MCF 10A (cell line): Measurements from ENCODE around the gene MAPKAPK2. TPM values are rescaled to one million over a fixed set of nuclear protein-coding genes. Genes with fewer than 3 reads are reported as not detected.

Source experiments
- BruUV-seq: library from RNA; stranded (reverse); fragments of 400-500 nt; replicated peaks from 2 replicates; lab custom pipeline; 2021; lab: Mats Ljungman, UMichigan
- CTCF ChIA-PET: fragments of 300-600 bp; sonication (Branson Sonifier 250); formaldehyde crosslinking; extraction: SDS; loops from one replicate; lab custom pipeline; 2021; ENCODE audit warnings: antibody characterized with exemption, inconsistent platforms; lab: Yijun Ruan, JAX
- POLR2A ChIA-PET: fragments of 300-600, 350-650 bp; sonication (Branson Sonifier 250); formaldehyde crosslinking; extraction: SDS; loops from one replicate; lab custom pipeline; 2020; ENCODE audit warnings: antibody characterized with exemption, inconsistent platforms; lab: Yijun Ruan, JAX
- DNase-seq: peaks from one replicate; pipeline ENCODE4 v3.0.0-alpha.2; 2018; ENCODE audit not compliant: unreplicated experiment
- H3K27ac Mint-ChIP-seq: one replicate; pipeline ENCODE4 v1.8.0; 2022; ENCODE audit warnings: mild to moderate bottlenecking, low read depth, mixed read lengths; ENCODE audit not compliant: unreplicated experiment
- H3K27me3 Mint-ChIP-seq: one replicate; pipeline ENCODE4 v1.8.0; 2022; ENCODE audit warnings: mixed read lengths; ENCODE audit not compliant: insufficient read depth, unreplicated experiment
- H3K36me3 Mint-ChIP-seq: one replicate; pipeline ENCODE4 v1.8.0; 2022; ENCODE audit warnings: mild to moderate bottlenecking, moderate library complexity, mixed read lengths; ENCODE audit not compliant: insufficient read depth, unreplicated experiment
- H3K4me1 Mint-ChIP-seq: one replicate; pipeline ENCODE4 v1.8.0; 2022; ENCODE audit warnings: mixed read lengths; ENCODE audit not compliant: insufficient read depth, unreplicated experiment
- H3K4me3 Mint-ChIP-seq: one replicate; pipeline ENCODE4 v1.8.0; 2022; ENCODE audit warnings: mild to moderate bottlenecking, moderate library complexity, mixed read lengths; ENCODE audit not compliant: unreplicated experiment
- H3K9me3 Mint-ChIP-seq: one replicate; pipeline ENCODE4 v1.8.0; 2022; ENCODE audit warnings: mixed read lengths; ENCODE audit not compliant: unreplicated experiment
- intact Hi-C: fragments of 100-400 bp; cut with micrococcal nuclease; formaldehyde crosslinking; loops from 2 replicates; pipeline ENCODE4 v1.14.1; 2022
- total RNA-seq: library from RNA; stranded (reverse); gene quantifications from 2 replicates; pipeline ENCODE4 v1.2.3, GENCODE V29; 2022
- TF ChIP-seq, protein P1 (sequence below): fragments of 200-600 bp; IDR thresholded peaks from one replicate; pipeline ENCODE4 v1.8.0; 2022; ENCODE audit warnings: antibody characterized with exemption, mild to moderate bottlenecking; ENCODE audit not compliant: unreplicated experiment

The MAPKAPK2 gene
- total RNA-seq, 1 experiment from 2014 or later: 142 TPM

DNA sequence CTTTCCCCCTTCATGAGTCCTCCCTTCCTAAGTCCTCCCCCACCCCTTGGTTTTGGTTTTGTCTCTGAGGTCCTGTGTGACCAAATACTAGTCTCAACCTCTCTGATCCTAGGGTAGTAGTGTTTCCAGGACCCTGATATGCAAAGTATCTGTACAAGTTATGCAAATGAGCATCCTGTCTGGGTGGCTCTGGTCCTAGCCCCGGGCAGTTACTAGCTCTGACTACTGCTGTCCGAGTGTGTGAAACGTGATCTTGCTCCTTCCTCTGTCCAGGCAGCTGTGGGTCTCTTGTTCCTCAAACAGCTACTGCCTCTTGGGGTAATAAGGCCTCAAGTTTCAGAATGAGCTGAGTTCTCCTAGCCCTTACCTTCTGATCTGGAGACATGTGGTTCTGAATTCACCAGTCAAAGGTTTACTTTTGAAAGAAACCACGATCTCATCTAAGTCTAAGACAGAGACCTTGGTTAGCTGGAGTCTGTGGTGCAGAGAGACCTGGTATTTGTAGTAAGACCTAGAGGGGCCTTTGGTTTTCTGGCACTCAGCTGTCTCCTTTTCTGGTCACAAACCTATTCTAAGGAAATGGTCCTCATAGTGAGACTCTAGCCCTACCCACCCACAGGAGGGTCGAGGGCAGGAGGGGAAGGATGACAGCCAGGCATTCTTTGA lies 54.8 kb downstream of the MAPKAPK2 start:
- no peak overlapping the region for H3K27ac Mint-ChIP-seq
- H3K9me3 Mint-ChIP-seq: no peaks in the 10 kb centered on the region
- H3K4me3 Mint-ChIP-seq: no peak overlapping the region
- ChIA-PET POLR2A (interaction anchor here (0.5 to 1.2 kb wide), 4 partner anchors 9 to 136 kb away, joined by 3 read pairs; no protein-coding TSS in a partner anchor), CTCF (interaction anchor here (0.6 to 7.1 kb wide), 24 partner anchors 9 to 339 kb away, joined by 3 to 93 read pairs (median 4); partner anchors contain the start of genes DYRK3 and IL10)
- H3K36me3 Mint-ChIP-seq: peaks cover 49% of the 10 kb centered on the region
- DNase-seq: no peak
- TF ChIP-seq, protein P1, sequence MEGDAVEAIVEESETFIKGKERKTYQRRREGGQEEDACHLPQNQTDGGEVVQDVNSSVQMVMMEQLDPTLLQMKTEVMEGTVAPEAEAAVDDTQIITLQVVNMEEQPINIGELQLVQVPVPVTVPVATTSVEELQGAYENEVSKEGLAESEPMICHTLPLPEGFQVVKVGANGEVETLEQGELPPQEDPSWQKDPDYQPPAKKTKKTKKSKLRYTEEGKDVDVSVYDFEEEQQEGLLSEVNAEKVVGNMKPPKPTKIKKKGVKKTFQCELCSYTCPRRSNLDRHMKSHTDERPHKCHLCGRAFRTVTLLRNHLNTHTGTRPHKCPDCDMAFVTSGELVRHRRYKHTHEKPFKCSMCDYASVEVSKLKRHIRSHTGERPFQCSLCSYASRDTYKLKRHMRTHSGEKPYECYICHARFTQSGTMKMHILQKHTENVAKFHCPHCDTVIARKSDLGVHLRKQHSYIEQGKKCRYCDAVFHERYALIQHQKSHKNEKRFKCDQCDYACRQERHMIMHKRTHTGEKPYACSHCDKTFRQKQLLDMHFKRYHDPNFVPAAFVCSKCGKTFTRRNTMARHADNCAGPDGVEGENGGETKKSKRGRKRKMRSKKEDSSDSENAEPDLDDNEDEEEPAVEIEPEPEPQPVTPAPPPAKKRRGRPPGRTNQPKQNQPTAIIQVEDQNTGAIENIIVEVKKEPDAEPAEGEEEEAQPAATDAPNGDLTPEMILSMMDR: no peak
- intact Hi-C loops: loop anchor here (1.0 kb wide), 2 partner anchors 126 to 173 kb away; partner anchors contain the start of gene IL20
- no TSS peak for BruUV-seq
- no peaks in the 10 kb centered on the region for H3K27me3 Mint-ChIP-seq
- H3K4me1 Mint-ChIP-seq: peaks cover 9% of the 10 kb centered on the region

DNA sequence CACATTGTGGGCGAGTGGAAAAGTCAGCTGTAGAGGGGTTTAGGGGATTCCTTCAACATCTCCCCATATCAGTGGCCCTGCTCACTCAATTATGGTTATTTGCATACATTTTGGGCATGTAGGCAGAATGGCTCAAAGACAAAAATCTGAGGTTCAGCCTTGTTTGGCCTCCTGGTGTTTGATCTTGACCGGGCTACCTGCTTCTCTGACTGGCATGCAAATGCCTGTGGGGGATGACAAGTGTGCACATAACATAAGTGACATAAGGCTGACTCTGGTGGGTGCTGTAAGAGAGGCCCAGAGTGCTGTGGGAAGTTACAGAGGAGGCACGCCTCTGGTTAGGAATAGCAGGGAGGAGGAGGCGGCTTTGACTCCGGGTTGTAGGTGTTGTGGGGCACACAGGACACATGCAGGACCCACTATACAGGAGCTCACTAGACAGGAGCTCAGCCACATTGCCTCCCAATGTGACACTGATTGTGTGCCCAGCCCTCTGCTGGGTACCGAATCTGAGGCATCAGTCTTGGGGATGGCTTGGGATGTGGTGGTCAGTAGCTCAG lies 56.5 kb downstream of the MAPKAPK2 start:
- TF ChIP-seq, protein P1: no peak
- CTCF ChIA-PET: interaction anchor here (0.6 to 7.1 kb wide), 10 partner anchors 15 to 171 kb away, joined by 3 to 93 read pairs (median 4); no protein-coding TSS in a partner anchor
- Mint-ChIP-seq H3K9me3 (no peaks in the 10 kb centered on the region), H3K27ac (no peak overlapping the region), H3K4me3 (no peak overlapping the region), H3K4me1 (peaks cover 9% of the 10 kb centered on the region), H3K27me3 (no peaks in the 10 kb centered on the region), H3K36me3 (peaks cover 34% of the 10 kb centered on the region)
- no TSS peak for BruUV-seq
- POLR2A ChIA-PET: interaction anchor here (0.7 to 1.1 kb wide), 3 partner anchors 14 to 235 kb away, joined by 3 to 4 read pairs (median 3); no protein-coding TSS in a partner anchor
- intact Hi-C loops: no loop called here
- no peak for DNase-seq

DNA sequence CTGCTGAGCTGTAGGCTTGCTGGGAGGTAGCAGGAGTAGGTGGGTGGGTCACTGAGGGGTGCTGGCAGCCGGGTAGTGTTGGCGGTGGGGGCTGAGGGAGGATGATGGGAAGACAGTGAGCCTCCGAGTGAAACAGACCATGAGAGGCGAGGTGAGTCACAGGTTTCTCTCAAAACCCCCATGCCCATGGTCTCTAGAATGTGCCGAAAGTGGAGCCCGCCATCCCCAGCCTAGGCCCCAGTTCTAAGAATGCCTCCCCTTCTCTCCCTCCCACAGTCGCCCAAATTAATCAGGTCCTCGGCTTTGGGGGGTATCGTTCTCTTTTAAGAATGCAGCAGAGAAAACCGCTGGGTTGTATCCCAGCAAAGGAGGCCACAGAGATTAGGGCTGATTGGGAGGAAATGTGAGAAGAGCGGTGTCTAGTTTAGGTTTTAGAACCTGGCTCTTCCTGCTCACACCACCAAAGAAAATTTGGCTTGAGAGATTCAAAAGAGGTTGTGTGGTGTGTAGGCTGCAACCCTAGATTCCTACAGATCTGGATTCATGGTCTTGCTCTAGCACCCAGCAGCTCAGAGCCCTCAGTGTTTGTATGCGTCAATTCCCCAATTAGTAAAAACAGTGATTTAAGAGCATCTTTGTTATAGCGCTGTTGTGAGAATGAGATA lies 58.1 kb downstream of the MAPKAPK2 start:
- BruUV-seq: no TSS peak
- intact Hi-C loops: no loop called here
- Mint-ChIP-seq H3K4me3 (no peak overlapping the region), H3K4me1 (peaks cover 9% of the 10 kb centered on the region), H3K9me3 (no peaks in the 10 kb centered on the region), H3K36me3 (peaks cover 18% of the 10 kb centered on the region), H3K27ac (no peak overlapping the region), H3K27me3 (no peaks in the 10 kb centered on the region)
- ChIA-PET POLR2A (interaction anchor here (0.7 to 0.8 kb wide), 3 partner anchors 22 to 89 kb away, joined by 3 read pairs; no protein-coding TSS in a partner anchor), CTCF (interaction anchor here (0.6 to 7.1 kb wide), 7 partner anchors 8 to 170 kb away, joined by 3 to 93 read pairs (median 3); partner anchors contain the start of gene IL20)
- no peak for DNase-seq
- TF ChIP-seq, protein P1: no peak
